ENCODE results near the gene FTO. TPM values are rescaled to one million over a fixed set of nuclear protein-coding genes. Genes with fewer than 3 reads are reported as not detected.

FTO gene
- total and polyA plus RNA-seq, 2 of the 13 experiments (the other 11 are each of a cell fraction or from before 2014, with no cell fraction given) = 41.6 to 55.8 TPM

DNA sequence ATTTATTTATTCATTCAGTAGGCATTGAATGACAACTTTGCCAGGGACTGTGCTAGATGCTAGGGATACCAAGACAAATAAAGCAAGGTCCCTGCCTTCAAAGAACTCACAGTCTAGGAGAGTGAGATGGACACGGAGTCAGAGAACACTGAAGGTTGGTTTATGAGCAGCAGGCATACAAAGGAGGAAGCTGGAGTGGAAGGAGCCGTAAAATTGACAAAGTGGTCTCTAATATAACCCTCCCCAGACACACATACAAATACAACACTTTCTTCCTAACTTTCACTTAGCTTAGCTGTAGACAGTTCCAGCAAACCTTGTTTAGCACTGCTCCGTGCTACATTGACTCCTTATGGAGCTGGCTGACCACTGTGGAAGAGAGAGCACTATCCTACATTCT, 353.0 kb downstream of the FTO start:
- FAIRE-seq (no peak), ATAC-seq (no peak), DNase-seq (ENCODE audit: low spot score) (no peak)
- Histone ChIP-seq H3K79me2 (ENCODE audit: insufficient read depth, low read length) (no peaks in the 10 kb centered on the region), H3K27me3 (ENCODE audit: control insufficient read depth in 1 of 2, insufficient read depth in 2 of 2, low read length in 2 of 2) (no peaks in the 10 kb centered on the region), H3K4me3 (replicated peaks in 1 of 3; ENCODE audit: insufficient read depth in 1 of 3, low read depth in 2 of 3, low read length in 3 of 3) (no peak overlapping the region), H3K4me2 (ENCODE audit: low read depth, low read length) (no peak overlapping the region), H3K9ac (ENCODE audit: insufficient read depth, low read depth, low read length) (no peak overlapping the region), H2AFZ (ENCODE audit: low read length) (no peak overlapping the region), H3K4me1 (ENCODE audit: insufficient read depth, low read length) (peaks cover 25% of the 10 kb centered on the region), H4K20me1 (ENCODE audit: insufficient read depth, low read length) (no peaks in the 10 kb centered on the region), H3K36me3 (replicated peaks in 1 of 2; ENCODE audit: control insufficient read depth in 1 of 2, insufficient read depth in 2 of 2, low read length in 2 of 2) (no peaks in the 10 kb centered on the region), H3K9me3 (ENCODE audit: low read length) (no peaks in the 10 kb centered on the region), H3K27ac (ENCODE audit: extremely low read length, insufficient read depth, low read length) (no peak overlapping the region)
- 94% methylated on average over 3 of the region's 3 CpGs for WGBS (ENCODE audit: low lambda C conversion rate)
- ChIA-PET CTCF (ENCODE audit: low intra/inter-chr PET ratio, low total read pairs) (no interaction called here), POLR2A (no interaction called here)
- BruUV-seq (replicated peaks) = no TSS peak
- TF ChIP-seq RFX5 (IDR thresholded peaks at IDR 0.05; ENCODE audit: low read depth, low read length) = no peak
- no peak for TF ChIP-seq DNMT3B (CRISPR knock-in tag; conservative IDR thresholded peaks at IDR 0.05)
- no peak for TF ChIP-seq SYNCRIP (IDR thresholded peaks at IDR 0.05; ENCODE audit: insufficient read depth, low read depth, low read length)
- no peak for TF ChIP-seq TAF15 (IDR thresholded peaks at IDR 0.05; ENCODE audit: low read depth, low read length, poor library complexity, severe bottlenecking)
- no peak for TF ChIP-seq ZSCAN31 (CRISPR knock-in tag; IDR thresholded peaks at IDR 0.05; ENCODE audit: low read depth)
- no peak for TF ChIP-seq JARID2 (CRISPR knock-in tag; IDR thresholded peaks at IDR 0.05; ENCODE audit: insufficient replicate concordance)
- TF ChIP-seq ZFP36 (IDR thresholded peaks at IDR 0.05; ENCODE audit: borderline replicate concordance, low read depth, low read length, partially characterized antibody) = no peak
- in situ Hi-C loops (cut with HindIII; ENCODE audit: extremely low pct_ligation_motif_present, low pct_unique_long_range_greater_than_20kb) (no loop called here), intact Hi-C loops (cut with micrococcal nuclease; ENCODE audit: unreplicated experiment) (no loop called here)

DNA sequence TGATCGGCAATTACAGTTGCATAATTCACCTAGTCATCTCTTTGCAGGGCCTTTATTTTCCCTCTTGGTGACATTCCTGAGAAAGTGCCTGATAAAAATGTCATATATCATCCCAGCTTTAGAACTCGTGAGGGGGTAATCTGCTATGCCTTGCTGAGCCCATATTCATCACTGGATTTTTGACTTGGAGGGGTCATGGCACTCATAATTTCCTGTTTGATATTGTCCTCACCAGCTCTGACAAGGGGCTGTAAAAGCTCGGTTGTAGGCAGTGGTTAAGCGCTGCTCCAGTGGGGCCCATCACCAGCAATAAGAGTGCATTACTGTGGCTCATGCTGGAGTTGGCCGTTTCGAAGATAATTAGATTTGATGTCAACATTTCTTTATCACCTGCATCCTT, 355.4 kb downstream of the FTO start:
- Histone ChIP-seq H3K4me3 (replicated peaks in 1 of 3; ENCODE audit: insufficient read depth in 1 of 3, low read depth in 2 of 3, low read length in 3 of 3) (no peak overlapping the region), H3K9ac (ENCODE audit: insufficient read depth, low read depth, low read length) (no peak overlapping the region), H4K20me1 (ENCODE audit: insufficient read depth, low read length) (no peaks in the 10 kb centered on the region), H3K27ac (ENCODE audit: extremely low read length, insufficient read depth, low read length) (no peak overlapping the region), H3K79me2 (ENCODE audit: insufficient read depth, low read length) (no peaks in the 10 kb centered on the region), H2AFZ (ENCODE audit: low read length) (no peak overlapping the region), H3K4me1 (ENCODE audit: insufficient read depth, low read length) (peaks cover 49% of the 10 kb centered on the region), H3K36me3 (replicated peaks in 1 of 2; ENCODE audit: control insufficient read depth in 1 of 2, insufficient read depth in 2 of 2, low read length in 2 of 2) (no peaks in the 10 kb centered on the region), H3K9me3 (ENCODE audit: low read length) (no peaks in the 10 kb centered on the region), H3K27me3 (ENCODE audit: control insufficient read depth in 1 of 2, insufficient read depth in 2 of 2, low read length in 2 of 2) (no peaks in the 10 kb centered on the region), H3K4me2 (ENCODE audit: low read depth, low read length) (no peak overlapping the region)
- ATAC-seq = no peak
- ChIA-PET CTCF (ENCODE audit: low intra/inter-chr PET ratio, low total read pairs) (no interaction called here), POLR2A (no interaction called here)
- no peak for FAIRE-seq
- intact Hi-C loops (cut with micrococcal nuclease; ENCODE audit: unreplicated experiment) (no loop called here), in situ Hi-C loops (cut with HindIII; ENCODE audit: extremely low pct_ligation_motif_present, low pct_unique_long_range_greater_than_20kb) (no loop called here)
- no TSS peak for BruUV-seq (replicated peaks)
- no peak for DNase-seq (ENCODE audit: low spot score)
- WGBS (ENCODE audit: low lambda C conversion rate) = 96% methylated on average over 6 of the region's 6 CpGs
- no peak for TF ChIP-seq GTF3A (CRISPR knock-in tag; conservative IDR thresholded peaks at IDR 0.05)
- no peak for TF ChIP-seq SETDB1 (CRISPR knock-in tag; IDR thresholded peaks at IDR 0.05; ENCODE audit: borderline replicate concordance)
- no peak for TF ChIP-seq RBM39 (IDR thresholded peaks at IDR 0.05; ENCODE audit: low read depth, low read length, poor library complexity, severe bottlenecking)
- TF ChIP-seq CCDC6 (CRISPR knock-in tag; IDR thresholded peaks at IDR 0.05) = no peak
- no peak for TF ChIP-seq CREB1 (IDR thresholded peaks at IDR 0.05)
- no peak for TF ChIP-seq CREB1 (CRISPR knock-in tag; IDR thresholded peaks at IDR 0.05)
- TF ChIP-seq MIER2 (CRISPR knock-in tag; IDR thresholded peaks at IDR 0.05) = no peak
- TF ChIP-seq, protein P1, sequence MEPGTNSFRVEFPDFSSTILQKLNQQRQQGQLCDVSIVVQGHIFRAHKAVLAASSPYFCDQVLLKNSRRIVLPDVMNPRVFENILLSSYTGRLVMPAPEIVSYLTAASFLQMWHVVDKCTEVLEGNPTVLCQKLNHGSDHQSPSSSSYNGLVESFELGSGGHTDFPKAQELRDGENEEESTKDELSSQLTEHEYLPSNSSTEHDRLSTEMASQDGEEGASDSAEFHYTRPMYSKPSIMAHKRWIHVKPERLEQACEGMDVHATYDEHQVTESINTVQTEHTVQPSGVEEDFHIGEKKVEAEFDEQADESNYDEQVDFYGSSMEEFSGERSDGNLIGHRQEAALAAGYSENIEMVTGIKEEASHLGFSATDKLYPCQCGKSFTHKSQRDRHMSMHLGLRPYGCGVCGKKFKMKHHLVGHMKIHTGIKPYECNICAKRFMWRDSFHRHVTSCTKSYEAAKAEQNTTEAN (CRISPR knock-in tag; conservative IDR thresholded peaks at IDR 0.05) = no peak
- no peak for TF ChIP-seq ZNF281 (CRISPR knock-in tag; IDR thresholded peaks at IDR 0.05; ENCODE audit: borderline replicate concordance)
